ENCODE results near the gene MTMR10.

Gene MTMR10

GRCh38 chr15:30913761-30914160, 77.7 kb downstream of the MTMR10 start:
- Histone ChIP-seq H3K27me3 (ENCODE audit: insufficient read depth, low read length) (no peaks in the 10 kb centered on the region), H4K8ac (ENCODE audit: low read depth, low read length) (no peak overlapping the region), H3K4me1 (ENCODE audit: control insufficient read depth in 1 of 2, insufficient read depth in 2 of 2, low read length in 2 of 2) (no peaks in the 10 kb centered on the region), H2BK12ac (ENCODE audit: low read length) (no peak overlapping the region), H3K18ac (ENCODE audit: low read length) (no peak overlapping the region), H2AK5ac (ENCODE audit: low read length) (no peak overlapping the region), H3K79me1 (ENCODE audit: low read length) (no peaks in the 10 kb centered on the region), H3K9me3 (ENCODE audit: insufficient read depth, low read depth, low read length) (no peaks in the 10 kb centered on the region), H3K23ac (ENCODE audit: low read length) (no peak overlapping the region), H3K9ac (ENCODE audit: low read length) (no peak overlapping the region), H2BK5ac (ENCODE audit: low read depth, low read length, poor library complexity) (no peak overlapping the region), H3K27ac (ENCODE audit: low read depth, low read length) (no peak overlapping the region), H3K36me3 (ENCODE audit: control insufficient read depth in 1 of 2, insufficient read depth in 2 of 2, low read length in 2 of 2) (peaks cover 19 to 21% of the 10 kb centered on the region in 2 experiments), H3K14ac (ENCODE audit: low read length) (no peak overlapping the region), H3K4me2 (ENCODE audit: low read length) (no peak overlapping the region), H2BK120ac (ENCODE audit: insufficient read depth, low read length, poor library complexity) (no peak overlapping the region), H2AFZ (ENCODE audit: insufficient read depth, low read length, poor library complexity) (no peak overlapping the region), H3K4me3 (ENCODE audit: low read depth, low read length) (no peak overlapping the region), H4K12ac (ENCODE audit: low read depth, low read length) (no peak overlapping the region), H3K79me2 (ENCODE audit: control insufficient read depth, insufficient read depth, low read length, poor library complexity) (no peaks in the 10 kb centered on the region), H3K4ac (ENCODE audit: low read depth, low read length) (no peak overlapping the region), H4K91ac (ENCODE audit: low read depth, low read length) (no peak overlapping the region)
- peak; percentile 95 to 97 for DNase-seq
- no CpG with 5 or more reads among the region's 9 CpGs for WGBS (ENCODE audit: extremely low coverage, insufficient coverage, insufficient read length)

GRCh38 chr15:30906366-30906765, 85.1 kb downstream of the MTMR10 start:
- no peak overlapping the region for H3K4me2 ChIP-seq (ENCODE audit: low read length)
- no peaks in the 10 kb centered on the region for H3K27me3 ChIP-seq (ENCODE audit: insufficient read depth, low read length)
- peaks cover 5% of the 10 kb centered on the region for H3K79me2 ChIP-seq (ENCODE audit: control insufficient read depth, insufficient read depth, low read length, poor library complexity)
- no peak overlapping the region for H4K12ac ChIP-seq (ENCODE audit: low read depth, low read length)
- no peak overlapping the region for H3K4me3 ChIP-seq (ENCODE audit: low read depth, low read length)
- no peak overlapping the region for H2BK120ac ChIP-seq (ENCODE audit: insufficient read depth, low read length, poor library complexity)
- no peaks in the 10 kb centered on the region for H3K9me3 ChIP-seq (ENCODE audit: insufficient read depth, low read depth, low read length)
- peak; percentile 16 to 64 for DNase-seq
- peaks cover 9 to 10% of the 10 kb centered on the region in 2 experiments for H3K36me3 ChIP-seq (ENCODE audit: control insufficient read depth in 1 of 2, insufficient read depth in 2 of 2, low read length in 2 of 2)
- no peak overlapping the region for H4K8ac ChIP-seq (ENCODE audit: low read depth, low read length)
- no peak overlapping the region for H2BK12ac ChIP-seq (ENCODE audit: low read length)
- H3K18ac ChIP-seq (ENCODE audit: low read length) = no peak overlapping the region
- no peak overlapping the region for H2AK5ac ChIP-seq (ENCODE audit: low read length)
- H3K4ac ChIP-seq (ENCODE audit: low read depth, low read length) = no peak overlapping the region
- no peak overlapping the region for H2BK5ac ChIP-seq (ENCODE audit: low read depth, low read length, poor library complexity)
- H3K14ac ChIP-seq (ENCODE audit: low read length) = no peak overlapping the region
- H3K79me1 ChIP-seq (ENCODE audit: low read length) = peaks cover 6% of the 10 kb centered on the region
- H3K27ac ChIP-seq (ENCODE audit: low read depth, low read length) = no peak overlapping the region
- no CpG with 5 or more reads among the region's 4 CpGs for WGBS (ENCODE audit: extremely low coverage, insufficient coverage, insufficient read length)
- H3K4me1 ChIP-seq (ENCODE audit: control insufficient read depth in 1 of 2, insufficient read depth in 2 of 2, low read length in 2 of 2) = no peaks in the 10 kb centered on the region
- H4K91ac ChIP-seq (ENCODE audit: low read depth, low read length) = no peak overlapping the region
- H2AFZ ChIP-seq (ENCODE audit: insufficient read depth, low read length, poor library complexity) = no peak overlapping the region
- H3K9ac ChIP-seq (ENCODE audit: low read length) = no peak overlapping the region
- H3K23ac ChIP-seq (ENCODE audit: low read length) = no peak overlapping the region

GRCh38 chr15:30905821-30906220, 85.6 kb downstream of the MTMR10 start:
- DNase-seq = peak in 1 of 2 donors; percentile 45
- WGBS (ENCODE audit: extremely low coverage, insufficient coverage, insufficient read length) = no CpG with 5 or more reads among the region's 5 CpGs

DNA sequence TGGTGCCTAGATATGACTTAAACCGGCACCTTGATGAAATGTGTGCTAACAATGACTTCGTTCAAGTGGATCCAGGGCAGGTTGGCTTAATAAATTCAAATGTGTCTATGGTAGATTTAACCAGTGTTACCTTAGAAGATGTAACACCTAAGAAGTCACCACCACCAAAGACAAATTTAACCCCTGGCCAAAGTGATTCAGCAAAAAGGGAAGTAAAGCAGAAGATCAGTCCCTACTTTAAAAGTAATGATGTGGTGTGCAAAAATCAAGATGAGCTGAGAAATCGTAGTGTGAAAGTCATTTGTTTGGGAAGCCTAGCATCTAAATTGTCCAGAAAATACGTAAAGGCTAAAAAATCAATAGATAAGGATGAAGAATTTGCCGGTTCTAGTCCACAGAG, 86.6 kb downstream of the MTMR10 start:
- Histone ChIP-seq H3K9ac (ENCODE audit: low read length) (no peak overlapping the region), H4K91ac (ENCODE audit: low read depth, low read length) (no peak overlapping the region)
- WGBS (ENCODE audit: extremely low coverage, insufficient coverage, insufficient read length) = no CpG with 5 or more reads among the region's 5 CpGs

More at GRCh38 chr15:30905821-30906220, 85.6 kb downstream of the MTMR10 start:
- H2BK12ac ChIP-seq (ENCODE audit: low read length) = no peak overlapping the region
- H4K12ac ChIP-seq (ENCODE audit: low read depth, low read length) = no peak overlapping the region
- no peak overlapping the region for H3K9ac ChIP-seq (ENCODE audit: low read length)
- H3K36me3 ChIP-seq (ENCODE audit: control insufficient read depth in 1 of 2, insufficient read depth in 2 of 2, low read length in 2 of 2) = peaks cover 9 to 10% of the 10 kb centered on the region in 2 experiments
- no peak overlapping the region for H2AFZ ChIP-seq (ENCODE audit: insufficient read depth, low read length, poor library complexity)
- no peak overlapping the region for H2BK5ac ChIP-seq (ENCODE audit: low read depth, low read length, poor library complexity)
- no peak overlapping the region for H3K18ac ChIP-seq (ENCODE audit: low read length)
- no peak overlapping the region for H2BK120ac ChIP-seq (ENCODE audit: insufficient read depth, low read length, poor library complexity)
- H2AK5ac ChIP-seq (ENCODE audit: low read length) = no peak overlapping the region
- no peak overlapping the region for H3K23ac ChIP-seq (ENCODE audit: low read length)
- no peaks in the 10 kb centered on the region for H3K9me3 ChIP-seq (ENCODE audit: insufficient read depth, low read depth, low read length)
- H3K4me2 ChIP-seq (ENCODE audit: low read length) = no peak overlapping the region
- H3K27ac ChIP-seq (ENCODE audit: low read depth, low read length) = no peak overlapping the region
- H3K4me1 ChIP-seq (ENCODE audit: control insufficient read depth in 1 of 2, insufficient read depth in 2 of 2, low read length in 2 of 2) = no peaks in the 10 kb centered on the region
- H3K4me3 ChIP-seq (ENCODE audit: low read depth, low read length) = no peak overlapping the region
- H3K79me2 ChIP-seq (ENCODE audit: control insufficient read depth, insufficient read depth, low read length, poor library complexity) = peaks cover 5% of the 10 kb centered on the region
- H3K27me3 ChIP-seq (ENCODE audit: insufficient read depth, low read length) = no peaks in the 10 kb centered on the region
- H3K4ac ChIP-seq (ENCODE audit: low read depth, low read length) = no peak overlapping the region
- peaks cover 6% of the 10 kb centered on the region for H3K79me1 ChIP-seq (ENCODE audit: low read length)
- no peak overlapping the region for H3K14ac ChIP-seq (ENCODE audit: low read length)
- H4K91ac ChIP-seq (ENCODE audit: low read depth, low read length) = no peak overlapping the region
- no peak overlapping the region for H4K8ac ChIP-seq (ENCODE audit: low read depth, low read length)

More for the DNA sequence above, 86.6 kb downstream of the MTMR10 start:
- Histone ChIP-seq H3K4me1 (ENCODE audit: control insufficient read depth in 1 of 2, insufficient read depth in 2 of 2, low read length in 2 of 2) (no peaks in the 10 kb centered on the region), H3K79me2 (ENCODE audit: control insufficient read depth, insufficient read depth, low read length, poor library complexity) (peaks cover 5% of the 10 kb centered on the region), H4K12ac (ENCODE audit: low read depth, low read length) (no peak overlapping the region), H4K8ac (ENCODE audit: low read depth, low read length) (no peak overlapping the region), H3K18ac (ENCODE audit: low read length) (no peak overlapping the region), H3K14ac (ENCODE audit: low read length) (no peak overlapping the region), H3K36me3 (ENCODE audit: control insufficient read depth in 1 of 2, insufficient read depth in 2 of 2, low read length in 2 of 2) (peaks cover 7% of the 10 kb centered on the region in 2 experiments), H3K79me1 (ENCODE audit: low read length) (peaks cover 6% of the 10 kb centered on the region), H2BK12ac (ENCODE audit: low read length) (no peak overlapping the region), H3K4me2 (ENCODE audit: low read length) (no peak overlapping the region), H2AK5ac (ENCODE audit: low read length) (no peak overlapping the region), H3K27ac (ENCODE audit: low read depth, low read length) (no peak overlapping the region), H2BK5ac (ENCODE audit: low read depth, low read length, poor library complexity) (no peak overlapping the region), H2BK120ac (ENCODE audit: insufficient read depth, low read length, poor library complexity) (no peak overlapping the region), H3K4me3 (ENCODE audit: low read depth, low read length) (no peak overlapping the region), H3K23ac (ENCODE audit: low read length) (no peak overlapping the region), H3K27me3 (ENCODE audit: insufficient read depth, low read length) (no peaks in the 10 kb centered on the region), H2AFZ (ENCODE audit: insufficient read depth, low read length, poor library complexity) (no peak overlapping the region), H3K9me3 (ENCODE audit: insufficient read depth, low read depth, low read length) (no peaks in the 10 kb centered on the region), H3K4ac (ENCODE audit: low read depth, low read length) (no peak overlapping the region)
- no peak for DNase-seq

Data from trophoblast cell (in vitro differentiated cells and primary cell).